ENCODE measurements around the gene KAT7. TPM values are rescaled to one million over a fixed set of nuclear protein-coding genes. Genes with fewer than 3 reads are reported as not detected.
"Not testable (repeated sequence)": the region's sequence is repeated elsewhere in the genome, so short reads cannot be mapped to it uniquely, and the experiment has no call there.

The KAT7 gene
- total RNA-seq, 1 donor from 2014 or later = 52.8 TPM

GRCh38 chr17:49787884-49788477 lies 500 bp upstream of the KAT7 start:
- no peak for DNase-seq
- intact Hi-C loops (cut with micrococcal nuclease) = no loop called here
- no peak for ATAC-seq

GRCh38 chr17:49789243-49789578 lies 730 bp downstream of the KAT7 start:
- no peak for DNase-seq
- intact Hi-C loops (cut with micrococcal nuclease) = no loop called here

GRCh38 chr17:49793309-49793708 lies 4.8 kb downstream of the KAT7 start:
- no peak for DNase-seq
- ATAC-seq = no peak
- intact Hi-C loops (cut with micrococcal nuclease) = no loop called here

More at GRCh38 chr17:49789243-49789578, 730 bp downstream of the KAT7 start:
- ATAC-seq = no peak

GRCh38 chr17:49795372-49795771 lies 6.9 kb downstream of the KAT7 start:
- DNase-seq = no peak
- no peak for ATAC-seq
- intact Hi-C loops (cut with micrococcal nuclease) = no loop called here

GRCh38 chr17:49798182-49798581 lies 9.7 kb downstream of the KAT7 start:
- intact Hi-C loops (cut with micrococcal nuclease) = no loop called here
- no peak for DNase-seq
- ATAC-seq = peak; percentile 48

GRCh38 chr17:49798738-49799137 lies 10.3 kb downstream of the KAT7 start:
- intact Hi-C loops (cut with micrococcal nuclease) = no loop called here
- no peak for ATAC-seq

GRCh38 chr17:49809056-49809455 lies 20.6 kb downstream of the KAT7 start:
- intact Hi-C loops (cut with micrococcal nuclease) = no loop called here
- DNase-seq = no peak
- no peak for ATAC-seq

More at GRCh38 chr17:49798738-49799137, 10.3 kb downstream of the KAT7 start:
- no peak for DNase-seq

- DNase-seq = no peak
- no peak for ATAC-seq
- intact Hi-C loops (cut with micrococcal nuclease) = no loop called here
Measured at GRCh38 chr17:49814781-49815529, 26.5 kb downstream of the KAT7 start.

- ATAC-seq (peak; percentile 14), DNase-seq (no peak)
- intact Hi-C loops (cut with micrococcal nuclease) = no loop called here
Measured at GRCh38 chr17:49815761-49816281, 27.3 kb downstream of the KAT7 start.

GRCh38 chr17:49817993-49818392 lies 29.5 kb downstream of the KAT7 start:
- intact Hi-C loops (cut with micrococcal nuclease) = no loop called here
- no peak for ATAC-seq
- DNase-seq = no peak

- intact Hi-C loops (cut with micrococcal nuclease) = no loop called here
- no peak for ATAC-seq
- DNase-seq = no peak
Measured at GRCh38 chr17:49819138-49819537, 30.7 kb downstream of the KAT7 start.

GRCh38 chr17:49819651-49820050 lies 31.2 kb downstream of the KAT7 start:
- no peak for ATAC-seq
- intact Hi-C loops (cut with micrococcal nuclease) = no loop called here
- no peak for DNase-seq

GRCh38 chr17:49820773-49821172 lies 32.3 kb downstream of the KAT7 start:
- DNase-seq (no peak), ATAC-seq (no peak)
- intact Hi-C loops (cut with micrococcal nuclease) = no loop called here

GRCh38 chr17:49821466-49821865 lies 33.0 kb downstream of the KAT7 start:
- DNase-seq (no peak), ATAC-seq (no peak)
- intact Hi-C loops (cut with micrococcal nuclease) = no loop called here

- DNase-seq = no peak
- no peak for ATAC-seq
- intact Hi-C loops (cut with micrococcal nuclease) = no loop called here
Measured at GRCh38 chr17:49821916-49822315, 33.4 kb downstream of the KAT7 start.

- intact Hi-C loops (cut with micrococcal nuclease) = no loop called here
- DNase-seq (peak; percentile 72), ATAC-seq (peak; percentile 87)
Measured at GRCh38 chr17:49822829-49823228, 34.3 kb downstream of the KAT7 start.

GRCh38 chr17:49823614-49824013 lies 35.1 kb downstream of the KAT7 start:
- no peak for ATAC-seq

GRCh38 chr17:49825645-49826044 lies 37.2 kb downstream of the KAT7 start:
- ATAC-seq (no peak), DNase-seq (no peak)
- intact Hi-C loops (cut with micrococcal nuclease) = no loop called here

More at GRCh38 chr17:49823614-49824013, 35.1 kb downstream of the KAT7 start:
- no peak for DNase-seq
- intact Hi-C loops (cut with micrococcal nuclease) = no loop called here

- ATAC-seq (peak; percentile 89), DNase-seq (peak; percentile 46)
- intact Hi-C loops (cut with micrococcal nuclease) = not testable (repeated sequence)
Measured at GRCh38 chr17:49828325-49828724, 39.8 kb downstream of the KAT7 start.

GRCh38 chr17:49829026-49829425 lies 40.5 kb downstream of the KAT7 start:
- intact Hi-C loops (cut with micrococcal nuclease) = no loop called here
- DNase-seq = no peak
- no peak for ATAC-seq

- intact Hi-C loops (cut with micrococcal nuclease) = no loop called here
- ATAC-seq = no peak
- no peak for DNase-seq
Measured at GRCh38 chr17:49830605-49831004, 42.1 kb downstream of the KAT7 start.

Data from left ventricle myocardium superior (tissue), 1 donor.